GM12878 (cell line): Measurements from ENCODE around the gene TC2N. TPM values are rescaled to one million over a fixed set of nuclear protein-coding genes. Genes with fewer than 3 reads are reported as not detected.

Source experiments
- ATF7 ChIP-seq: fragments of 450-650 bp; IDR thresholded peaks from 2 replicates; pipeline ENCODE4 v1.6.1; 2016; ENCODE audit warnings: low read depth, mild to moderate bottlenecking
- CBX5 ChIP-seq: sonication (generic); IDR thresholded peaks from 2 replicates; pipeline ENCODE4 v1.6.1; 2016; ENCODE audit warnings: low read depth, moderate library complexity, mild to moderate bottlenecking, inconsistent platforms
- CEBPB ChIP-seq, 2 experiments: fragments of 150-350 bp in 1 of 2; IDR thresholded peaks; 2 replicates each; pipeline ENCODE4 v1.6.1; 2012 to 2014; ENCODE audit warnings: low read depth in 2 of 2, low read length in 2 of 2, borderline replicate concordance in 1 of 2, inconsistent platforms in 1 of 2
- CREM ChIP-seq: IDR thresholded peaks from 2 replicates; pipeline ENCODE4 v1.6.1; 2014; ENCODE audit warnings: antibody characterized with exemption, low read depth
- EZH2 ChIP-seq: IDR thresholded peaks from 2 replicates; pipeline ENCODE4 v1.6.1; 2012; ENCODE audit warnings: low read depth, mild to moderate bottlenecking, control low read depth, inconsistent platforms, low read length, borderline replicate concordance; ENCODE audit not compliant: control insufficient read depth
- GABPA ChIP-seq: IDR thresholded peaks from 2 replicates; pipeline ENCODE4 v1.6.1; 2014; ENCODE audit warnings: antibody characterized with exemption, low read depth, mild to moderate bottlenecking, inconsistent platforms
- HDAC2 ChIP-seq: fragments of 200-600 bp; sonication (generic); IDR thresholded peaks from 2 replicates; pipeline ENCODE4 v1.6.1; 2017
- IRF4 ChIP-seq: IDR thresholded peaks from 2 replicates; pipeline ENCODE4 v1.6.1; 2011; ENCODE audit warnings: low read depth, low read length
- JUNB ChIP-seq: IDR thresholded peaks from 2 replicates; pipeline ENCODE4 v1.6.1; 2016; ENCODE audit warnings: antibody characterized with exemption, mild to moderate bottlenecking
- MEF2B ChIP-seq: fragments of 450-650 bp; IDR thresholded peaks from 2 replicates; pipeline ENCODE4 v1.6.1; 2018; ENCODE audit warnings: mild to moderate bottlenecking, moderate library complexity; ENCODE audit not compliant: partially characterized antibody, poor library complexity, severe bottlenecking
- MTA2 ChIP-seq: fragments of 450-650 bp; IDR thresholded peaks from 2 replicates; pipeline ENCODE4 v1.6.1; 2016; ENCODE audit warnings: low read depth, mild to moderate bottlenecking, moderate library complexity
- MYC ChIP-seq: IDR thresholded peaks from 2 replicates; pipeline ENCODE4 v1.6.1; 2011; ENCODE audit warnings: mild to moderate bottlenecking, low read length, moderate library complexity, inconsistent platforms; ENCODE audit not compliant: insufficient read depth, insufficient replicate concordance, insufficient read length, severe bottlenecking
- NFIC ChIP-seq: IDR thresholded peaks from 2 replicates; pipeline ENCODE4 v1.6.1; 2012; ENCODE audit warnings: low read depth, mild to moderate bottlenecking, inconsistent platforms, low read length, moderate library complexity
- NFYB ChIP-seq: IDR thresholded peaks from 2 replicates; pipeline ENCODE4 v1.6.1; 2011; ENCODE audit warnings: low read depth, mild to moderate bottlenecking, low read length, improper control_type of control experiment, moderate library complexity; ENCODE audit not compliant: insufficient read depth
- NR2F1 ChIP-seq: fragments of 450-650 bp; conservative IDR thresholded peaks from 2 replicates; pipeline ENCODE4 v1.6.1; 2017; ENCODE audit warnings: mild to moderate bottlenecking
- POLR2A ChIP-seq: IDR thresholded peaks from 2 replicates; pipeline ENCODE4 v1.6.1; 2011; ENCODE audit warnings: low read depth, mild to moderate bottlenecking, low read length
- RUNX3 ChIP-seq: IDR thresholded peaks from 2 replicates; pipeline ENCODE4 v1.6.1; 2012; ENCODE audit warnings: low read length, inconsistent platforms
- SPI1 ChIP-seq: IDR thresholded peaks from 2 replicates; pipeline ENCODE4 v1.6.1; 2011; ENCODE audit warnings: low read depth, mild to moderate bottlenecking, low read length, moderate library complexity, borderline replicate concordance; ENCODE audit not compliant: insufficient read depth
- SUZ12 ChIP-seq: fragments of 200-600 bp; sonication (generic); IDR thresholded peaks from one replicate; pipeline ENCODE4 v1.6.1; 2018; ENCODE audit warnings: antibody characterized with exemption, mild to moderate bottlenecking; ENCODE audit not compliant: unreplicated experiment
- ZNF207 ChIP-seq: fragments of 450-650 bp; IDR thresholded peaks from 2 replicates; pipeline ENCODE4 v1.6.1; 2014; ENCODE audit warnings: antibody characterized with exemption, mild to moderate bottlenecking, borderline replicate concordance
- ZNF217 ChIP-seq: fragments of 450-650 bp; IDR thresholded peaks from 2 replicates; pipeline ENCODE4 v1.6.1; 2017; ENCODE audit warnings: antibody characterized with exemption, mild to moderate bottlenecking
- ZNF384 ChIP-seq: IDR thresholded peaks from 2 replicates; pipeline ENCODE4 v1.6.1; 2012; ENCODE audit warnings: low read depth, mild to moderate bottlenecking, low read length, improper control_type of control experiment, borderline replicate concordance
- polyA plus RNA-seq, 11 experiments: library from polyadenylated mRNA; depleted of rRNA in 4 of 11; unstranded in 6 of 11; stranded (reverse) in 5 of 11; fragments of >200 nt; fragmentation: Nextera tagmentation in 4 of 11; fragmentation: Illumina TruSeq in 1 of 11; extraction: Ambion mirVana in 4 of 11; extraction: Trizol in 1 of 11; gene quantifications; 1 replicate in 1 of 11; 2 replicates in 10 of 11; pipeline versions ENCODE4 v1.2.1 to v1.2.3, GENCODE V29; 2011 to 2016; ENCODE audit warnings: inconsistent platforms in 2 of 11, missing spikeins in 2 of 11, low read depth in 1 of 11
- total RNA-seq, 4 experiments: library from RNA; depleted of rRNA in 3 of 4; stranded (reverse); fragments of >200 nt in 3 of 4; fragmentation: Illumina TruSeq in 1 of 4; extraction: Trizol in 1 of 4; gene quantifications; 2 replicates each; pipeline versions ENCODE4 v1.2.1 to v1.2.3, GENCODE V29; 2013 to 2021
- TF ChIP-seq, protein P1 (sequence below): fragments of 450-650 bp; IDR thresholded peaks from 2 replicates; pipeline ENCODE4 v1.6.1; 2018; ENCODE audit warnings: mild to moderate bottlenecking, low read depth, moderate library complexity; ENCODE audit not compliant: partially characterized antibody
- TF ChIP-seq, protein P2 (sequence below): IDR thresholded peaks from 2 replicates; pipeline ENCODE4 v1.6.1; 2012; ENCODE audit warnings: low read length, inconsistent platforms
- TF ChIP-seq, protein P3 (sequence below): fragments of 150-350 bp; IDR thresholded peaks from 2 replicates; pipeline ENCODE4 v1.6.1; 2016; ENCODE audit warnings: low read depth, low read length

TC2N gene
- total and polyA plus RNA-seq, 10 of the 15 experiments (the other 5 are each of a cell fraction or from before 2014, with no cell fraction given): 0.15 to 1.6 (median 0.35) TPM

DNA sequence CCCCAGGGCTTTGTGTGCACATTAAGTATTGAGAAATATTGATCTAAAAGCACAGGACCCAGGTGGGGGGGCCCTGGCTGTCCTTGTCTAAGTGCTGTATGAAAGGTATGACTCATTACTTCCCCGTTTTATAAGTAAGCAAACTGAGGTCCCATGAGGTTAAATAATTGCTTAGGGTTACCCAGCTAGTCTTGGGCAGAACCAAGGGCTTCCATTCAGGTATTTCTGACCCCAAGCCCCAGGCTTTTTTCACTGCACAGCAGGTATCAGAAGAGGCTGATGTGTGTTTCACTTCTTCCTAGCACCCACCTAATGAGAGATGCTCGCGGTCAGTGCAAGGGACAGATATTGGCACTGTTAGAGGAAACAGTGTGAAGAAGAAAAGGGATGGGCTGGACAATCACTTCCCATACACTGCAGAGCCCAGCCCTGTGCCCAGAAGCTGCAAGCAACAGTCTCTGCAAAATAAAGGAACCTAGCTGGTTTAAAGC, 4.7 kb upstream of the TC2N start (continued):
- TF ChIP-seq, protein P1, sequence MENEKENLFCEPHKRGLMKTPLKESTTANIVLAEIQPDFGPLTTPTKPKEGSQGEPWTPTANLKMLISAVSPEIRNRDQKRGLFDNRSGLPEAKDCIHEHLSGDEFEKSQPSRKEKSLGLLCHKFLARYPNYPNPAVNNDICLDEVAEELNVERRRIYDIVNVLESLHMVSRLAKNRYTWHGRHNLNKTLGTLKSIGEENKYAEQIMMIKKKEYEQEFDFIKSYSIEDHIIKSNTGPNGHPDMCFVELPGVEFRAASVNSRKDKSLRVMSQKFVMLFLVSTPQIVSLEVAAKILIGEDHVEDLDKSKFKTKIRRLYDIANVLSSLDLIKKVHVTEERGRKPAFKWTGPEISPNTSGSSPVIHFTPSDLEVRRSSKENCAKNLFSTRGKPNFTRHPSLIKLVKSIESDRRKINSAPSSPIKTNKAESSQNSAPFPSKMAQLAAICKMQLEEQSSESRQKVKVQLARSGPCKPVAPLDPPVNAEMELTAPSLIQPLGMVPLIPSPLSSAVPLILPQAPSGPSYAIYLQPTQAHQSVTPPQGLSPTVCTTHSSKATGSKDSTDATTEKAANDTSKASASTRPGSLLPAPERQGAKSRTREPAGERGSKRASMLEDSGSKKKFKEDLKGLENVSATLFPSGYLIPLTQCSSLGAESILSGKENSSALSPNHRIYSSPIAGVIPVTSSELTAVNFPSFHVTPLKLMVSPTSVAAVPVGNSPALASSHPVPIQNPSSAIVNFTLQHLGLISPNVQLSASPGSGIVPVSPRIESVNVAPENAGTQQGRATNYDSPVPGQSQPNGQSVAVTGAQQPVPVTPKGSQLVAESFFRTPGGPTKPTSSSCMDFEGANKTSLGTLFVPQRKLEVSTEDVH: no peak
- TF ChIP-seq SPI1: peak; percentile 35; the same call in 1 of the 2 replicates
- no peak for TF ChIP-seq IRF4
- TF ChIP-seq RUNX3: peak; percentile 14; the same call in 1 of the 2 replicates
- TF ChIP-seq MTA2: peak; percentile 69; the same call in 1 of the 2 replicates
- 0 out of 2 replicates have a peak, but pooled peaks have one; percentile 49 for TF ChIP-seq NR2F1
- no peak for TF ChIP-seq POLR2A
- no peak for TF ChIP-seq CBX5
- peak; percentile 42; the same call in 1 of the 2 replicates for TF ChIP-seq ATF7
- TF ChIP-seq NFIC: no peak
- TF ChIP-seq MYC: no peak
- 0 out of 2 replicates have a peak, but pooled peaks have one; percentile 27 for TF ChIP-seq ZNF217
- TF ChIP-seq MEF2B: peak; percentile 69
- no peak for TF ChIP-seq GABPA
- no peak for TF ChIP-seq CEBPB (IDR thresholded peaks at IDR 0.05; ENCODE audit: borderline replicate concordance in 1 of 2, low read depth in 2 of 2, low read length in 2 of 2)
- TF ChIP-seq ZNF207: no peak
- no peak for TF ChIP-seq SUZ12
- peak; percentile 20; the same call in 1 of the 2 replicates for TF ChIP-seq JUNB
- no peak for TF ChIP-seq EZH2
- no peak for TF ChIP-seq ZNF384
- TF ChIP-seq HDAC2: no peak
- TF ChIP-seq, protein P2, sequence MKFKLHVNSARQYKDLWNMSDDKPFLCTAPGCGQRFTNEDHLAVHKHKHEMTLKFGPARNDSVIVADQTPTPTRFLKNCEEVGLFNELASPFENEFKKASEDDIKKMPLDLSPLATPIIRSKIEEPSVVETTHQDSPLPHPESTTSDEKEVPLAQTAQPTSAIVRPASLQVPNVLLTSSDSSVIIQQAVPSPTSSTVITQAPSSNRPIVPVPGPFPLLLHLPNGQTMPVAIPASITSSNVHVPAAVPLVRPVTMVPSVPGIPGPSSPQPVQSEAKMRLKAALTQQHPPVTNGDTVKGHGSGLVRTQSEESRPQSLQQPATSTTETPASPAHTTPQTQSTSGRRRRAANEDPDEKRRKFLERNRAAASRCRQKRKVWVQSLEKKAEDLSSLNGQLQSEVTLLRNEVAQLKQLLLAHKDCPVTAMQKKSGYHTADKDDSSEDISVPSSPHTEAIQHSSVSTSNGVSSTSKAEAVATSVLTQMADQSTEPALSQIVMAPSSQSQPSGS: no peak
- TF ChIP-seq NFYB: no peak
- TF ChIP-seq CREM: no peak
- TF ChIP-seq, protein P3, sequence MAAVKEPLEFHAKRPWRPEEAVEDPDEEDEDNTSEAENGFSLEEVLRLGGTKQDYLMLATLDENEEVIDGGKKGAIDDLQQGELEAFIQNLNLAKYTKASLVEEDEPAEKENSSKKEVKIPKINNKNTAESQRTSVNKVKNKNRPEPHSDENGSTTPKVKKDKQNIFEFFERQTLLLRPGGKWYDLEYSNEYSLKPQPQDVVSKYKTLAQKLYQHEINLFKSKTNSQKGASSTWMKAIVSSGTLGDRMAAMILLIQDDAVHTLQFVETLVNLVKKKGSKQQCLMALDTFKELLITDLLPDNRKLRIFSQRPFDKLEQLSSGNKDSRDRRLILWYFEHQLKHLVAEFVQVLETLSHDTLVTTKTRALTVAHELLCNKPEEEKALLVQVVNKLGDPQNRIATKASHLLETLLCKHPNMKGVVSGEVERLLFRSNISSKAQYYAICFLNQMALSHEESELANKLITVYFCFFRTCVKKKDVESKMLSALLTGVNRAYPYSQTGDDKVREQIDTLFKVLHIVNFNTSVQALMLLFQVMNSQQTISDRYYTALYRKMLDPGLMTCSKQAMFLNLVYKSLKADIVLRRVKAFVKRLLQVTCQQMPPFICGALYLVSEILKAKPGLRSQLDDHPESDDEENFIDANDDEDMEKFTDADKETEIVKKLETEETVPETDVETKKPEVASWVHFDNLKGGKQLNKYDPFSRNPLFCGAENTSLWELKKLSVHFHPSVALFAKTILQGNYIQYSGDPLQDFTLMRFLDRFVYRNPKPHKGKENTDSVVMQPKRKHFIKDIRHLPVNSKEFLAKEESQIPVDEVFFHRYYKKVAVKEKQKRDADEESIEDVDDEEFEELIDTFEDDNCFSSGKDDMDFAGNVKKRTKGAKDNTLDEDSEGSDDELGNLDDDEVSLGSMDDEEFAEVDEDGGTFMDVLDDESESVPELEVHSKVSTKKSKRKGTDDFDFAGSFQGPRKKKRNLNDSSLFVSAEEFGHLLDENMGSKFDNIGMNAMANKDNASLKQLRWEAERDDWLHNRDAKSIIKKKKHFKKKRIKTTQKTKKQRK: no peak
